ENCODE results near the gene NEAT1. TPM values are rescaled to one million over a fixed set of nuclear protein-coding genes. Genes with fewer than 3 reads are reported as not detected.

Gene NEAT1
- total RNA-seq, 4 donors from 2014 or later, result 42.8 to 181 (median 96.0) TPM

DNA sequence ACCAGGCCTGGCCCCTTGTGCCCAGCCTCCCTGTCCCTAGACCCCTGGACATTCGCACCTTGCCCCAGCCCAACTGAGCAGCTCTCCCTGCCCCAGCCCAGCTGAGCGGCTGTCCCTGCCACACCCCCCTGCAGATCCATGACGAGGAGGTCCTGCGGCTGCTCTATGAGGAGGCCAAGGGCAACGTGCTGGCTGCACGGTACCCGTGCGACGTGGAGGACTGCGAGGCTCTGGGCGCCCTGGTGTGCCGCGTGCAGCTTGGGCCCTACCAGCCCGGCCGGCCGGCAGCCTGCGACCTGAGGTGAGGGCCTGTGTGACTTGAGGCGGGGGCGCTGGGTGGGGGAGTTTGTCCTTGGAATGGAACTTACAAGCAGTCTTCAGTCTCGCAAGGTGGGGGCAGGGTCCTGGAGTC lies 28.5 kb upstream of the NEAT1 start:
- DNase-seq (ENCODE audit: extremely low spot score), result no peak
- intact Hi-C loops (cut with DNase I), result no loop called here
- 91% methylated on average over 19 of the region's 20 CpGs for WGBS
- no peaks in the 10 kb centered on the region for H3K27me3 ChIP-seq
- peaks cover 37 to 74% (median 74%) of the 10 kb centered on the region in 4 donors for H3K36me3 ChIP-seq
- TF ChIP-seq POLR2A (IDR thresholded peaks at IDR 0.05; ENCODE audit: low read depth) (no peak), CTCF (IDR thresholded peaks at IDR 0.05) (no peak), POLR2AphosphoS5 (IDR thresholded peaks at IDR 0.05) (no peak), EP300 (IDR thresholded peaks at IDR 0.05) (no peak)
- no peak overlapping the region for H3K4me3 ChIP-seq
- no peaks in the 10 kb centered on the region for H3K9me3 ChIP-seq
- H3K4me1 ChIP-seq, result peaks cover 27 to 35% (median 30%) of the 10 kb centered on the region in 4 donors
- no peak overlapping the region for H3K27ac ChIP-seq (replicated peaks in 1 of 4)

- TF ChIP-seq POLR2A (IDR thresholded peaks at IDR 0.05; ENCODE audit: low read depth), result no peak
- no peak for TF ChIP-seq POLR2AphosphoS5 (IDR thresholded peaks at IDR 0.05)
- no peak for TF ChIP-seq EP300 (IDR thresholded peaks at IDR 0.05)
- TF ChIP-seq CTCF (IDR thresholded peaks at IDR 0.05), result no peak
- DNase-seq (ENCODE audit: extremely low spot score), result no peak
- Histone ChIP-seq H3K4me1 (peaks cover 8 to 15% (median 11%) of the 10 kb centered on the region in 4 donors), H3K9me3 (no peaks in the 10 kb centered on the region), H3K36me3 (peaks cover 54 to 93% (median 92%) of the 10 kb centered on the region in 4 donors), H3K4me3 (no peak overlapping the region), H3K27ac (replicated peaks in 1 of 4) (no peak overlapping the region), H3K27me3 (no peaks in the 10 kb centered on the region)
- 89% methylated on average over 10 of the region's 15 CpGs for WGBS
- intact Hi-C loops (cut with DNase I), result no loop called here
Observed at GRCh38 chr11:65395961-65396530, 26.6 kb upstream of the NEAT1 start.

DNA sequence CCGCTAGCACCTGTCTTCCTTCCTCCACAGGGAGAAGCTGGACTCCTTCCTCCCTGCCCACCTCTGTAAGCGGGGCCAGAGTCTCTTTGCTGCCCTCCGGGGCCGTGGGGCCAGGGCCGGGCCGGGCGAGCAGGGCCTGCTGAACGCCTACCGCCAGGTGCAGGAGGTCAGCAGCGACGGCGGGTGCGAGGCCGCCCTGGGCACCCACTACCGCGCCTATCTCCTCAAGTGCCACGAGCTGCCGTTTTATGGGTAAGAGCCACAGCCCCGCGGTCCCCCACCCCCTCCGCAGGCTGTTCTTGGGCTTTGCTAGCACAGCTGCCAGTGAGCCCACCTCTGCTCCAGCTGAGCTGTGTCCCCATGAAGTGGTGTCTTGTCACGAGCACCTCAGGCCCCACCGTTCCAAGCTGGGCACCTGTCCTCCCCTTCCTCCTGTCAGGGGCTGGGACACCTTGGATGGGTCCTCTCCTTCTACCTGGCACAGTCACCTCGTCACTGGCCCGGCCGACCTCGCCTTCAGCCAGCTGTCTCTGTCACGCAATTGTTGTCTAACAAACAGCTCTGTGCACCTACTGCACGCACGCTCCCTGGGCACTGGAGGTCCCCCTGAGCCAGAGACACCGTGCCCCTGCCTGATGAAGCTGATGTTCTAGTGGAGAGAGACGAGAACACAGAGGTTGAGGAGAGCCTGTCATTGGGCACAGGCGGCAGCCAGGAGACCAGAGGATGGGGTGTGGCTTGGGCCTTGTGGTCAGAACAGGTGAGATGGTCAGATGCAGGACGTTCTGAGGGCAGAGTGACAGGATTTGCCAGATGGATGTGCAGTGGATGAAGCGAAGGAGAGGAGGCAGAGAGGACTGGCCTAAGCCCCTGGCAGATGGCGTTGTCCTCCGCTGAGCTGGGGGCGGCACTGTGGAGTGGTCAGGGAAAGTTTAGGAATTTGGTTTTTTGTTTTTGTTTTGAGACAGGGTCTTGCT lies 25.5 kb upstream of the NEAT1 start:
- Histone ChIP-seq H3K9me3 (no peaks in the 10 kb centered on the region), H3K27ac (replicated peaks in 1 of 4) (no peak overlapping the region), H3K4me1 (peaks cover 0 to 5% (median 1%) of the 10 kb centered on the region in 4 donors), H3K4me3 (no peak overlapping the region), H3K27me3 (no peaks in the 10 kb centered on the region), H3K36me3 (peaks cover 54 to 100% (median 95%) of the 10 kb centered on the region in 4 donors)
- 86% methylated on average over 33 of the region's 38 CpGs for WGBS
- DNase-seq (ENCODE audit: extremely low spot score), result no peak
- TF ChIP-seq POLR2AphosphoS5 (IDR thresholded peaks at IDR 0.05) (no peak), POLR2A (IDR thresholded peaks at IDR 0.05; ENCODE audit: low read depth) (no peak), CTCF (IDR thresholded peaks at IDR 0.05) (no peak), EP300 (IDR thresholded peaks at IDR 0.05) (no peak)
- intact Hi-C loops (cut with DNase I), result no loop called here

DNA sequence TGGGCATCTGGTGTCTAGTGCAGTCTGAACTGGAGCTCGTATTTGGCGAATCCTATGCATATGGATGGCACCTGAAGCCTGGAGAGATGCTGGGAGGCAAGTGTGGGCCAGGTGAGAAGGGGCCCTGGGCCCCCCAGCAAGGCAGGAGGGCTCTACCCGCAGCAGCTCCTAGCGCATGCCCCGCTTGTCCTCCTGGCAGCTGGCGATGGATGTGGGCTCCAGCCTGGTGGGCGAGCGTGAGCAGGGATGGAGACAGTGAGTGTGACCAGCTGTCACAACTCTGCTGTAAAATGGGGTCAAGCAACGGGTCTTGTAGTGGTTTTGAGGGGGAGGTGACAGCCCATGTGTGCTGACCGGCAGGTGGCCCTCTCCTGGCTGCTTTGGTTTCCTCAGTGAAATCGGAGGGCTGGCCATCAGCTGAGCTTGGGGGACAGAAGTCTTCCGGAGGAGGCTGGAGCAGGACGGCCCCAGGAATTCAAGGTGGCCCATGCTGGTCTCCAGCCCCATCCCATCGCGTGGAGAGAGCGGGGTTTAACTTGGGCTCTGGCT lies 24.2 kb upstream of the NEAT1 start:
- no peaks in the 10 kb centered on the region for H3K9me3 ChIP-seq
- WGBS, result 80% methylated on average over 15 of the region's 16 CpGs
- H3K36me3 ChIP-seq, result peaks cover 54 to 100% (median 86%) of the 10 kb centered on the region in 4 donors
- no peak overlapping the region for H3K27ac ChIP-seq (replicated peaks in 1 of 4)
- intact Hi-C loops (cut with DNase I), result no loop called here
- TF ChIP-seq CTCF (IDR thresholded peaks at IDR 0.05) (no peak), POLR2A (IDR thresholded peaks at IDR 0.05; ENCODE audit: low read depth) (no peak), EP300 (IDR thresholded peaks at IDR 0.05) (no peak)
- no peak overlapping the region for H3K4me3 ChIP-seq
- no peak for DNase-seq (ENCODE audit: extremely low spot score)
- H3K27me3 ChIP-seq, result no peaks in the 10 kb centered on the region
- H3K4me1 ChIP-seq, result peaks cover 0 to 1% (median 0%) of the 10 kb centered on the region in 4 donors

Data from esophagus muscularis mucosa (tissue), 4 donors.